GM20000 (cell line): ENCODE measurements around the gene RAB31.
"Not testable (repeated sequence)": the region's sequence is repeated elsewhere in the genome, so short reads cannot be mapped to it uniquely, and the experiment has no call there.

Source experiments
- DNase-seq: peaks from one replicate; pipeline ENCODE4 v3.0.0; 2012; ENCODE audit warnings: low spot score
- TF ChIP-seq, protein P1 (sequence below): IDR thresholded peaks from 2 replicates; pipeline ENCODE4 v1.5.1; 2012; ENCODE audit warnings: mild to moderate bottlenecking, control low read depth; ENCODE audit errors: extremely low read depth, missing control alignments

Gene RAB31

DNA sequence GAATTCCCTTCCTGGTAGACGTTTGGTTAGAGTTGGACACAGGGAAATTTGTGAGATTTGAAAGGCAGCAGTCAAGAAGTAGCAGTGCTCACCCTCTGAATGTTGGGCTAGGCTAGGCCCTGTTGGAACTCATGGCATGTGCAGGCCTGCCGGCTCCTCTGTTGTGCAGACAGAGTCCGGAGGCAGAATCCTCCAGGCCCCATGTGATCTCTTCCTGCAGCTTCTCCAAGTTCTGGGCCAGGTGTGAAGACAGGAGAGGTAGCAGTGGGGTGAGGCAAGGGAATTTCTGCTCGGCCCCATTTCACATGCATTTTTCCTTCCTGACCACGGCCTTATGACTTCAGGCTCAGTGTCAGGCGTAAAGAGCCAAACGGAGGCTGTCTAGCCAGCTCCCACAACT is 36.9 kb upstream of the RAB31 start:
- no peak for DNase-seq
- TF ChIP-seq, protein P1, sequence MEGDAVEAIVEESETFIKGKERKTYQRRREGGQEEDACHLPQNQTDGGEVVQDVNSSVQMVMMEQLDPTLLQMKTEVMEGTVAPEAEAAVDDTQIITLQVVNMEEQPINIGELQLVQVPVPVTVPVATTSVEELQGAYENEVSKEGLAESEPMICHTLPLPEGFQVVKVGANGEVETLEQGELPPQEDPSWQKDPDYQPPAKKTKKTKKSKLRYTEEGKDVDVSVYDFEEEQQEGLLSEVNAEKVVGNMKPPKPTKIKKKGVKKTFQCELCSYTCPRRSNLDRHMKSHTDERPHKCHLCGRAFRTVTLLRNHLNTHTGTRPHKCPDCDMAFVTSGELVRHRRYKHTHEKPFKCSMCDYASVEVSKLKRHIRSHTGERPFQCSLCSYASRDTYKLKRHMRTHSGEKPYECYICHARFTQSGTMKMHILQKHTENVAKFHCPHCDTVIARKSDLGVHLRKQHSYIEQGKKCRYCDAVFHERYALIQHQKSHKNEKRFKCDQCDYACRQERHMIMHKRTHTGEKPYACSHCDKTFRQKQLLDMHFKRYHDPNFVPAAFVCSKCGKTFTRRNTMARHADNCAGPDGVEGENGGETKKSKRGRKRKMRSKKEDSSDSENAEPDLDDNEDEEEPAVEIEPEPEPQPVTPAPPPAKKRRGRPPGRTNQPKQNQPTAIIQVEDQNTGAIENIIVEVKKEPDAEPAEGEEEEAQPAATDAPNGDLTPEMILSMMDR: no peak

DNA sequence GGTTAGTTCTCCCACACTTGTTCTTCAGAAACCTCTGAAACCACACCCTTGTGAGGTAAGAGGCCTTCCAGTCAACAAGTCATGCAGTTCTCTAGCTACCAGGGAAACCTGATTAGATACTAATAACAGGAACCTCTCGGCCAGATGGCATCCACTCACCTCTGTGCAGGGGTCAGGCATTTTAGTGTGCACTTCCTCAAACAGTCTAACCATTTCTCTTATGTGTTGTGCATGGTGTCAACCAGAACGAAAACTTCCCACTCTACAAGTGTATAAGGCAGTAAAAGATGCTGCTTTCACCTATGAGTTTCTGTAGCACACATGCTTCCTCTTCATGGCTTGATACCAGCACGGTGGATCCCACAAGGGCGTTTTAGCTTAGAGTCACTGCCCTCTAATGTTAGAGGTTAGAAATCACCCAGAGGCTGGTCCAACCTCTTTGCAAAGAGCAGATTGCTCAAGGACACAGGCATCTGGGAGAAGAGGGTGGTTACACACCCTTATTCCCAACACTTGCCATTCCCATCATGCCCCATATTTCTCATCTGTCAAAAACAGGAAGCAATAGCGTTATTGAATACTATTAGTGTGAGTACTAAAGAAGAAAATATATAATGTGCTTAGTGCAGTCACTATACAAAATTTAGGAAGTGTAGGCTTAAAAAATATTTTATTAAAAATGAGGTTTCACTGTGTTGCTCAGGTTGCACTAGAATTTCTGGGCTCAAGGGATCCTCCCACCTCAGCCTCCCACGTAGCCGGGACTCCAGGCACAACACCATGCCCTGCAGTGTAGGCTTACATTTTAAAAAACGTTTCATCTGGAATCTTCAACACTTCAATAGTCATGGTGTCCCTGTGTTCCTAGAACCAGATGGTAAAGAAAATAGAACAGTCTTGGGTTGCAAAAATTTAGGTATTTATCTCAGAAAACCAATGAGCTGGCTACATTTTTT is 34.5 kb upstream of the RAB31 start:
- DNase-seq: peak; percentile 86
- TF ChIP-seq, protein P1: no peak

DNA sequence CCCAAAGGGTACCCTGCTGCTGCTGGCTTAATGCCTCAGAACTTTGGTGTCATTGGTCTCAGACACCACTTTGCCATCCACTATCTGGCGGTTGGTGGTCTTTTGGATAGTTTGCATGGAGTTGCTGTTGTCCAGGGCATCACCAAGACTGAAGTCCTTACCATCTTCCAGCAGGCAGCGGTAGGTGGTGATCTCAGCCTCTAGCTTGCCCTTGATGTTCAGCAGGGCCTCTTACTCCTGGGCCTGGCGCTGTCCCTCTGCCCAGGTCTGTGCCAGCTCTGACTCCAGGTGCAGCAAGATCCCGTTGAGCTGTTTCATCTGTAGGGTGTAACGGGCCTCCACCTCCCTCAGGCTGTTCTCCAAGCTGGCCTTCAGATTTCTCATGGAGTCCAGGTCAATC is 29.9 kb upstream of the RAB31 start:
- not testable (repeated sequence) for DNase-seq

DNA sequence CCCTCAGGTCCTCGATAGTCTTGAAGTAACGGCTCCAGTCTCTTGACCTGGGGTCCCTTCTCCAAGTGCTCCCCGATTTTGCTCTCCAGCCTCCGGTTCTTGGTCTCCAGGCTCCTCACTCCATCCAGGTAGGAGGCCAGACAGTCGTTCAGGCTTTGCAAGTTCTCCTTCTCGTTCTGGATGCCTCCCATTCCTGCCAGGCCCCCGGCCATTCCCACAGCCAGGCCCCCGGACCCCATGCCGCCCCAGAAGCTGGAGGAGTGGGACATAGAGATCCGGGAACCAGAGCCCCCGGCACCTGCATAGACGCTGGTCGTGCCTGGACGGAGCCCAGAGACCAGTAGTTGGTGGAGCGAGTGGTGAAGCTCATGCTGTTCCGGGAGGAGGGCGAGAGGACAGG is 29.0 kb upstream of the RAB31 start:
- TF ChIP-seq, protein P1: no peak
- DNase-seq: no peak

DNA sequence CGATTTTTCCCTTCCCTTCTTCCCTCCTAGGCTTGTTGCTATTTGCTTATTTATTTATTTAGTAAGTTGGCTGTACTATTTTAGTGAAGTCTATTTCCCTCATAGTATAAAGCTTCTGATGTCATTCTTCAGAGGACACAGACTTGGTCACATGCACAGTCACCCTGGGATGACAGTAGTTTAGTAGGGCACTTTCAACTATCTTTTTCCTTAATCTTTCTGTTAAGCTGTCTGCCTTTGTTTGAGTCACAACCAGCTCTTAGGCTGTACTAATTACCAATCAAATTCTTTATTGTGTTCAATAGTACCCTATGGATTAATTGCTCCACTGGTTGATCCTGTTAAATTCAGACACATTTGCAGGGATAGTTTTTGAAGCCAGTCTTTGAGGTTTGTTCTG is 26.9 kb upstream of the RAB31 start:
- TF ChIP-seq, protein P1: no peak
- DNase-seq: no peak

DNA sequence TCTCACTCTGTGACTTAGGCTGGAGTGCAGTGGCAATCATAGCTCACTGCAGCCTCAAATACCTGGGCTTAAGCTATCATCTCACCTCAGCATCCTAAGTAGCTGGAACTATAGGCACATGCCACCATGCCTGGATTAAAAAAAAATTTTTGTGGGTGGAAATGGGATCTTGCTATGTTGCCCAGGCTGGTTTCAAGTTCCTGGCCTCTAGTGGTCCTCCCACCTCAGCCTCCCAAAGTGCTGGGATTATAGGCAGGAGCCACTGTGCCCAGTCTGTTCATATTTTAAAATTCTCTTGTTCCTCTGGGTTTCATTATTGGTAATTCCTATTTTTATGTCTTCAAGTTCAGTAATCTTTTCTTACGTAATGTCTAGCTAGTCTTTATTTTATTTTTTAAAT is 25.5 kb upstream of the RAB31 start:
- TF ChIP-seq, protein P1: no peak
- DNase-seq: no peak

DNA sequence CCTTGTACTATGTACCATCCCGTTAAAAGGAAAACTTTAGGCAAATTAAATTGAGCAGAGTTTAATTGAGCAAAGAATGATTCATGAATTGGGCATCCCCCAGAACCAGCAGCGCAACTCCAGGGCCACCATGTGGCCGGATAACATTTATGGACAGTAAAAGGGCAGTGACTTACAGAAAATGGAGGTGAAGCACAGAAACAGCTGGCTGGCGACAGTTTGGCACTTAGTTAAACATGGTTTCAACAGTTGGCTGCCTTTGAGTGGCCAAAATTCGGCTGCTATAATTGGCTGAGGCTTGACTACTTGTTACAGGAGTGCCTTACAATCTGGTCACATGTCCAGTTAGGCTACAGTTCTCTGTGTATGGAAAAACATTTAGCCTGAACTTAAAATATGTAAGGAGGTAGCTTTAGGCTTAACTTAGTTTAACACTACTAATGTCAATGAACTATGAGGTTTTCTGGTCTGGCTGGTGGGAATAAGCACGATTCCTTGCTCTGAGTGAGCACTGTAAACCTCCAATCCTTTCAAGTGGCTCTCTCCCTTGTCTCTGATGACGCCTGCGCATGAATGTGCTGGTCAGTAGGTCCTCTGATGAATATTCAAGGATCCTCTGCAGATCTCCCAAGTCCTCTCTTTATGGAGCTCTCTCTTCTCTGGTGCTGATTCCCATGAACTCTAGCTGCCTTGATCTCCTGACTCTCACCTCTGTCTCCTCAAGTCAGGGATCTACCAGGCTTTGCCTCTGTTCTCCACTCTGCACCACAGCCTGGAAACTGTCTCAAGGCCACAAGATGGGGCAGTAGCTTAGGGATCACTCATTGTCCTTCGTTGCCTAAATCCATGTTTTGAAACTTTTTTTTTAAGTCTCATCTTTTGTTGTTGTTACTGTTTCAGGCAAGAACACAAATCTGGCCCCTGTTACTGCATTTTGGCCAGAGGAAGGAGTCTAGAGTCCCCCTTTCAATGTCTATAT is 24.4 kb upstream of the RAB31 start:
- DNase-seq: no peak
- TF ChIP-seq, protein P1: no peak
